Vagina (tissue), 2 donors: ENCODE measurements around the gene NPSR1.
"Not testable (repeated sequence)": the region's sequence is repeated elsewhere in the genome, so short reads cannot be mapped to it uniquely, and the experiment has no call there.

Experiments used
- POLR2A ChIP-seq, 2 donors: fragments of 450-650 bp; IDR thresholded peaks; one replicate each; pipeline ENCODE4 v1.6.1; 2017; ENCODE audit warnings: antibody characterized with exemption in 2 of 2, mild to moderate bottlenecking in 2 of 2, moderate library complexity in 2 of 2
- POLR2AphosphoS5 ChIP-seq, 2 donors: sonication (generic); formaldehyde crosslinking; IDR thresholded peaks; one replicate each; pipeline ENCODE4 v1.9.0; 2017; ENCODE audit warnings: antibody characterized with exemption in 2 of 2, mild to moderate bottlenecking in 2 of 2, low read depth in 1 of 2; ENCODE audit not compliant: insufficient read depth in 1 of 2
- TF ChIP-seq, protein P1 (sequence below), 3 experiments: fragments of 450-650 bp in 2 of 3; fragments of 200-600 bp in 1 of 3; sonication (generic) in 1 of 3; IDR thresholded peaks; one replicate each; pipeline ENCODE4 v1.5.1; 2017 to 2019; ENCODE audit warnings: antibody characterized with exemption in 3 of 3, mild to moderate bottlenecking in 2 of 3, moderate library complexity in 2 of 3

DNA sequence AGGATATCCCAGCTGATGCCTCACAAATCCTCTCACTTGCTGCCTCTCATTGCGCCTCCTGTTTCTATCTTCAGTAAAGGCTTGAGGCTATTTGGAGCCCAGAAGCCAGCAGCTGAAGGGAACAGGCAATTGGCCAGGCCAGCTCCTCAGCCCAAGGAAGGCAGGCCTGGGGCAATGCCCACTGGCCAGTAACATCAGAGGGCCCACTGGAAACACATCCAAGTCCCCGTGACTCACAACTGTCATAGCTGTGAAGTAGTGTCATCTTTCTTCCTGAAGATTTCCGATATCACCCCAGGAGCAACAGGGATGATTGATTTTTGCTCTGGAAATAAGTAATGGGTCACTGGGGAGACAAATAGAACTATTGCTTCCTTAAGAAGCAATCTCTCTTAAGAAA is 209.3 kb downstream of the NPSR1 start:
- TF ChIP-seq, protein P1, sequence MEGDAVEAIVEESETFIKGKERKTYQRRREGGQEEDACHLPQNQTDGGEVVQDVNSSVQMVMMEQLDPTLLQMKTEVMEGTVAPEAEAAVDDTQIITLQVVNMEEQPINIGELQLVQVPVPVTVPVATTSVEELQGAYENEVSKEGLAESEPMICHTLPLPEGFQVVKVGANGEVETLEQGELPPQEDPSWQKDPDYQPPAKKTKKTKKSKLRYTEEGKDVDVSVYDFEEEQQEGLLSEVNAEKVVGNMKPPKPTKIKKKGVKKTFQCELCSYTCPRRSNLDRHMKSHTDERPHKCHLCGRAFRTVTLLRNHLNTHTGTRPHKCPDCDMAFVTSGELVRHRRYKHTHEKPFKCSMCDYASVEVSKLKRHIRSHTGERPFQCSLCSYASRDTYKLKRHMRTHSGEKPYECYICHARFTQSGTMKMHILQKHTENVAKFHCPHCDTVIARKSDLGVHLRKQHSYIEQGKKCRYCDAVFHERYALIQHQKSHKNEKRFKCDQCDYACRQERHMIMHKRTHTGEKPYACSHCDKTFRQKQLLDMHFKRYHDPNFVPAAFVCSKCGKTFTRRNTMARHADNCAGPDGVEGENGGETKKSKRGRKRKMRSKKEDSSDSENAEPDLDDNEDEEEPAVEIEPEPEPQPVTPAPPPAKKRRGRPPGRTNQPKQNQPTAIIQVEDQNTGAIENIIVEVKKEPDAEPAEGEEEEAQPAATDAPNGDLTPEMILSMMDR (IDR thresholded peaks at IDR 0.05): not testable (repeated sequence)
- TF ChIP-seq POLR2A (IDR thresholded peaks at IDR 0.05); POLR2AphosphoS5 (IDR thresholded peaks at IDR 0.05; ENCODE audit: insufficient read depth in 1 of 2, low read depth in 1 of 2): not testable (repeated sequence)
